ENCODE results near the gene LGR5.

LGR5 gene

GRCh38 chr12:71627438-71628002 is 187.9 kb downstream of the LGR5 start:
- Mint-ChIP-seq H3K9me3 (no peaks in the 10 kb centered on the region), H3K36me3 (ENCODE audit: low read depth) (peaks cover 84% of the 10 kb centered on the region), H3K4me1 (ENCODE audit: low read depth) (peaks cover 6% of the 10 kb centered on the region), H3K4me3 (no peak overlapping the region), H3K27me3 (no peaks in the 10 kb centered on the region), H3K27ac (no peak overlapping the region)
- intact Hi-C loops (cut with micrococcal nuclease), result no loop called here

All from dendritic cell treated with granulocyte-macrophage colony-stimulating factor and Interleukin-4, amounts not matched to agents 40 ng/mL and 50 ng/mL, for 4 days (primary cell).